Brain microvascular endothelial cell (primary cell): Measurements from ENCODE around the gene ATP5F1E.
A peak's percentile ranks its signal among the peaks of the same experiment; 100 is the strongest.

Experiments
- DNase-seq: peaks from one replicate; pipeline ENCODE4 v3.0.0-alpha.2; 2020
- H3K27ac ChIP-seq: fragments of 250-450 bp; sonication (Bioruptor Pico); 2 replicates; pipeline ENCODE4 v1.5.1; 2020; ENCODE audit warnings: mild to moderate bottlenecking, moderate library complexity
- H3K27me3 ChIP-seq: fragments of 250-450 bp; sonication (Bioruptor Pico); replicated peaks from 2 replicates; pipeline ENCODE4 v1.5.1; 2020; ENCODE audit warnings: mild to moderate bottlenecking
- H3K36me3 ChIP-seq: fragments of 250-450 bp; sonication (Bioruptor Pico); replicated peaks from 2 replicates; pipeline ENCODE4 v1.5.1; 2020; ENCODE audit warnings: mild to moderate bottlenecking
- H3K4me3 ChIP-seq: 2 replicates; pipeline ENCODE4 v1.5.1; 2011; ENCODE audit warnings: low read depth, mild to moderate bottlenecking, control low read depth, low read length, moderate library complexity
- in situ Hi-C: cut with HindIII; loops from 2 replicates; pipeline ENCODE4 v1.10.0; 2017; ENCODE audit warnings: low sequenced_read_pairs, low pct_ligation_motif_present
- TF ChIP-seq, protein P1 (sequence below): IDR thresholded peaks from 2 replicates; pipeline ENCODE4 v1.5.1; 2011; ENCODE audit warnings: low read depth, mild to moderate bottlenecking, moderate library complexity, low read length, control low read depth, inconsistent platforms; ENCODE audit errors: missing control alignments

The ATP5F1E gene

GRCh38 chr20:59032023-59032712, at the start of gene ATP5F1E:
TSS of gene ATP5F1E (minus strand) at chr20:59032335. CDS start at chr20:59032251, 84 bp downstream.
- peak within 1 kb of the TSS; percentile 69 for H3K27ac ChIP-seq
- in situ Hi-C loops = no loop called here
- no peaks in the 10 kb centered on the region for H3K27me3 ChIP-seq
- peak within 1 kb of the TSS; percentile 89 for H3K4me3 ChIP-seq
- peaks cover 37% of the 10 kb centered on the region for H3K36me3 ChIP-seq
- DNase-seq = peak; percentile 93
- TF ChIP-seq, protein P1, sequence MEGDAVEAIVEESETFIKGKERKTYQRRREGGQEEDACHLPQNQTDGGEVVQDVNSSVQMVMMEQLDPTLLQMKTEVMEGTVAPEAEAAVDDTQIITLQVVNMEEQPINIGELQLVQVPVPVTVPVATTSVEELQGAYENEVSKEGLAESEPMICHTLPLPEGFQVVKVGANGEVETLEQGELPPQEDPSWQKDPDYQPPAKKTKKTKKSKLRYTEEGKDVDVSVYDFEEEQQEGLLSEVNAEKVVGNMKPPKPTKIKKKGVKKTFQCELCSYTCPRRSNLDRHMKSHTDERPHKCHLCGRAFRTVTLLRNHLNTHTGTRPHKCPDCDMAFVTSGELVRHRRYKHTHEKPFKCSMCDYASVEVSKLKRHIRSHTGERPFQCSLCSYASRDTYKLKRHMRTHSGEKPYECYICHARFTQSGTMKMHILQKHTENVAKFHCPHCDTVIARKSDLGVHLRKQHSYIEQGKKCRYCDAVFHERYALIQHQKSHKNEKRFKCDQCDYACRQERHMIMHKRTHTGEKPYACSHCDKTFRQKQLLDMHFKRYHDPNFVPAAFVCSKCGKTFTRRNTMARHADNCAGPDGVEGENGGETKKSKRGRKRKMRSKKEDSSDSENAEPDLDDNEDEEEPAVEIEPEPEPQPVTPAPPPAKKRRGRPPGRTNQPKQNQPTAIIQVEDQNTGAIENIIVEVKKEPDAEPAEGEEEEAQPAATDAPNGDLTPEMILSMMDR = no peak

- TF ChIP-seq, protein P1 = no peak
- Histone ChIP-seq H3K4me3 (no peak overlapping the region), H3K36me3 (no peaks in the 10 kb centered on the region), H3K27me3 (no peaks in the 10 kb centered on the region), H3K27ac (no peak overlapping the region)
- no peak for DNase-seq
- in situ Hi-C loops = no loop called here
These were observed 48.9 kb upstream of the ATP5F1E start for GRCh38 chr20:59081036-59081435.

GRCh38 chr20:59078231-59078630, 46.1 kb upstream of the ATP5F1E start:
- no peak overlapping the region for H3K4me3 ChIP-seq
- in situ Hi-C loops = no loop called here
- no peak for DNase-seq
- TF ChIP-seq, protein P1 = no peak
- no peaks in the 10 kb centered on the region for H3K36me3 ChIP-seq
- no peaks in the 10 kb centered on the region for H3K27me3 ChIP-seq
- no peak overlapping the region for H3K27ac ChIP-seq

DNA sequence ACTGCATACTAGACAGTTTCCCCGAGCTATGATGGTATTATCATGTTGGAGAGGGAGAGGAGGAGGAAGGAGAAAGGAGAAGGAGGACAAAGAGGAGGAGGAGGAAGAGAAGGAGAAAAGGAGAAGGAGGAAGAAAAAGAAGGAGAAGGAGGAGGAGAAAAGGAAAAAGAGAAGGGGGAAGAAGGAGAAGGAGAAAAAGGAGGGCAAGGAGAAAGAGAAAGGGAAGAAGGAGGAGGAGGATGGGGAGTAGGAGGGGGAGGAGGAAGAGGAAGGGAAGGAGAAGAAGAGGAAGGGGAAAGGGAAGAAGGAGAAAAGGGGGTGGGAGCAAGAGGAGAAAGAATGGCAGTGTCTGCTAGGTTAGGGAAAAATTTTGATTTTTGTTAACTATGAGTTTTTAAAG, 45.6 kb upstream of the ATP5F1E start:
- Histone ChIP-seq H3K27me3 (no peaks in the 10 kb centered on the region), H3K27ac (no peak overlapping the region), H3K36me3 (no peaks in the 10 kb centered on the region), H3K4me3 (no peak overlapping the region)
- TF ChIP-seq, protein P1 = no peak
- no peak for DNase-seq
- in situ Hi-C loops = no loop called here

DNA sequence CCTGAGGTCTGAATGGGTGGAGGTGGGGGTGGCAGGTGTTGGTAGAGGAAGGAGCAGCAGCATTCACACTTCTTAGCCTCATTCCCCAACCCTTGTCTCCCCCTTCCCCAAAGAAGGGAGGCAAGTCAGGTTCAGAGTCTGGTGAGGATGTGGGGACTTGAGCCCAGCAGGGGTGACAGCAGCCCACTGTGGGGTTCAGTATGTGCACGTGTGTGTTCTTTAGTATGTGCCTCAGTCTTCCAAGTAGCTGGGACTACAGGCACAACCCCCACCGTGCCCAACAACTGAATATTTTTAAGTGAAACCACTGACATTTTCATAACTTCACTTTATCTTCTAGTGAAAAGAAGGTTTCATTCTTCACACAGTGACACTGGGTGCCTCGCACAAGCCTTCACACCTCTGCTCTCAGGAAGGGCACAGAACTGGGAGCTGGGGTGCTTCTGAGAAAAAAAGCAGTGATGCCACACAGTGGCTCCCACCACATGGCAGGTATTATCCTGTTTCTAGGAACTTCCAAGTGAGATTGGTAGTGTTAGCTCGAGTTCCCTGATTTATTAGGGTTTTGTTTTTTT, 43.9 kb upstream of the ATP5F1E start:
- TF ChIP-seq, protein P1 = no peak
- Histone ChIP-seq H3K36me3 (no peaks in the 10 kb centered on the region), H3K27ac (no peak overlapping the region), H3K27me3 (no peaks in the 10 kb centered on the region), H3K4me3 (no peak overlapping the region)
- in situ Hi-C loops = no loop called here
- DNase-seq = no peak
